ENCODE data around the gene CNIH2.
"Not testable (repeated sequence)": the region's sequence is repeated elsewhere in the genome, so short reads cannot be mapped to it uniquely, and the experiment has no call there.

CNIH2 gene

GRCh38 chr11:66291706-66292542 lies 13.9 kb downstream of the CNIH2 start, which contains the start of gene TMEM151A:
Gene TMEM151A (plus strand): TSS chr11:66291894. CDS start chr11:66292014, 120 bp downstream.
- DNase-seq (ENCODE audit: low read depth): no peak

GRCh38 chr11:66292543-66293332 lies 14.8 kb downstream of the CNIH2 start:
- no peak for DNase-seq (ENCODE audit: low read depth)

- DNase-seq (ENCODE audit: low read depth): no peak
Measured at GRCh38 chr11:66293352-66293751, 15.4 kb downstream of the CNIH2 start.

- DNase-seq (ENCODE audit: low read depth): no peak
Measured at GRCh38 chr11:66293777-66294625, 16.0 kb downstream of the CNIH2 start.

GRCh38 chr11:66294626-66295620 lies 16.9 kb downstream of the CNIH2 start:
- no peak for DNase-seq (ENCODE audit: low read depth)

- DNase-seq (ENCODE audit: low read depth): no peak
Measured at GRCh38 chr11:66297610-66298009, 19.6 kb downstream of the CNIH2 start.

- no peak for DNase-seq (ENCODE audit: low read depth)
Measured at GRCh38 chr11:66299186-66299585, 21.2 kb downstream of the CNIH2 start.

GRCh38 chr11:66302656-66303055 lies 24.7 kb downstream of the CNIH2 start:
- DNase-seq (ENCODE audit: low read depth): no peak

- DNase-seq (ENCODE audit: low read depth): no peak
Measured at GRCh38 chr11:66309475-66309874, 31.5 kb downstream of the CNIH2 start.

GRCh38 chr11:66310324-66310723 lies 32.3 kb downstream of the CNIH2 start:
- no peak for DNase-seq (ENCODE audit: low read depth)

- not testable (repeated sequence) for DNase-seq (ENCODE audit: low read depth)
Measured at GRCh38 chr11:66310803-66311440, 32.9 kb downstream of the CNIH2 start.

- no peak for DNase-seq (ENCODE audit: low read depth)
Measured at GRCh38 chr11:66311470-66311964, 33.5 kb downstream of the CNIH2 start.

GRCh38 chr11:66311965-66312548 lies 34.1 kb downstream of the CNIH2 start:
- DNase-seq (ENCODE audit: low read depth): peak; percentile 91

GRCh38 chr11:66312549-66313320 lies 34.8 kb downstream of the CNIH2 start:
- DNase-seq (ENCODE audit: low read depth): peak; percentile 97

GRCh38 chr11:66313321-66314185 lies 35.6 kb downstream of the CNIH2 start:
- no peak for DNase-seq (ENCODE audit: low read depth)

- DNase-seq (ENCODE audit: low read depth): no peak
Measured at GRCh38 chr11:66314186-66314501, 36.2 kb downstream of the CNIH2 start.

GRCh38 chr11:66314561-66315497 lies 36.9 kb downstream of the CNIH2 start:
- no peak for DNase-seq (ENCODE audit: low read depth)

Data from HS-27A (cell line).